ENCODE data around the gene PER1.

Gene PER1

DNA sequence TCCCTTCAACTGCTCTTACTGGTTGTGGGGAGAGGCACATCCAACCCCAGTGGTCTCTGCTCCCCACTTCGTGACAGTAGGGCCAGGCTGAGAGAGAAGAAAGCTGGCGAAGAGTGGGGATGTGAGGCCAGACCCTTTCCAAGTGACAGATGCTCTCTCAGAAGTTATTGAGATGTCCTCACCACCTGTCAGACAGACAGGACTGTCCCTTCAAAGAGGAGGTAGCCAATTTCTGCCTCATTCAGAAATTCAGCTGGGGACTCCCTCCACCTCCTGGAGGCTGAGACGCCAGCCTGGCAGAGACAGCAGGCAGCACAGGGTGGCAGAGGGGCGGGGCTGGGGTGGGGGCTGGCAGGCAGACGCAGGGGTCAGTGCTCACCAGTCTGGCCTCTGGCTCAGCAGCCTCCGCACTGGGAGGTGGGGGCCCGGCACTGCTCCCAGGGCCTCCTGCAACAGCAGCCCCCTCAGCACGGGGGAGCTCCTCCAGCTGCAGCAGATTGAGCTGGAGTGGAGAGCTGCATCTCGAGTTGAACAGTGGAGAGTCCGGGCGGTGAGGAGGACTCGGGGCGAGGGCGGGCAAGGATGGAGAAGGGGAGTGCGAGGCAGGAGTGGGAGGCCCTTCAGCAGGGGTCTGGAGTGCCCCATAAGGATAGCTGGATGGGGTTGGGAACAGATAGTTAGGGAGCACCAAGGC is 9.2 kb downstream of the PER1 start:
- TF ChIP-seq, protein P1, sequence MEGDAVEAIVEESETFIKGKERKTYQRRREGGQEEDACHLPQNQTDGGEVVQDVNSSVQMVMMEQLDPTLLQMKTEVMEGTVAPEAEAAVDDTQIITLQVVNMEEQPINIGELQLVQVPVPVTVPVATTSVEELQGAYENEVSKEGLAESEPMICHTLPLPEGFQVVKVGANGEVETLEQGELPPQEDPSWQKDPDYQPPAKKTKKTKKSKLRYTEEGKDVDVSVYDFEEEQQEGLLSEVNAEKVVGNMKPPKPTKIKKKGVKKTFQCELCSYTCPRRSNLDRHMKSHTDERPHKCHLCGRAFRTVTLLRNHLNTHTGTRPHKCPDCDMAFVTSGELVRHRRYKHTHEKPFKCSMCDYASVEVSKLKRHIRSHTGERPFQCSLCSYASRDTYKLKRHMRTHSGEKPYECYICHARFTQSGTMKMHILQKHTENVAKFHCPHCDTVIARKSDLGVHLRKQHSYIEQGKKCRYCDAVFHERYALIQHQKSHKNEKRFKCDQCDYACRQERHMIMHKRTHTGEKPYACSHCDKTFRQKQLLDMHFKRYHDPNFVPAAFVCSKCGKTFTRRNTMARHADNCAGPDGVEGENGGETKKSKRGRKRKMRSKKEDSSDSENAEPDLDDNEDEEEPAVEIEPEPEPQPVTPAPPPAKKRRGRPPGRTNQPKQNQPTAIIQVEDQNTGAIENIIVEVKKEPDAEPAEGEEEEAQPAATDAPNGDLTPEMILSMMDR (IDR thresholded peaks at IDR 0.05; ENCODE audit: low read depth, low read length, missing control alignments), result no peak
- DNase-seq (ENCODE audit: extremely low read depth, low read depth), result no peak

DNA sequence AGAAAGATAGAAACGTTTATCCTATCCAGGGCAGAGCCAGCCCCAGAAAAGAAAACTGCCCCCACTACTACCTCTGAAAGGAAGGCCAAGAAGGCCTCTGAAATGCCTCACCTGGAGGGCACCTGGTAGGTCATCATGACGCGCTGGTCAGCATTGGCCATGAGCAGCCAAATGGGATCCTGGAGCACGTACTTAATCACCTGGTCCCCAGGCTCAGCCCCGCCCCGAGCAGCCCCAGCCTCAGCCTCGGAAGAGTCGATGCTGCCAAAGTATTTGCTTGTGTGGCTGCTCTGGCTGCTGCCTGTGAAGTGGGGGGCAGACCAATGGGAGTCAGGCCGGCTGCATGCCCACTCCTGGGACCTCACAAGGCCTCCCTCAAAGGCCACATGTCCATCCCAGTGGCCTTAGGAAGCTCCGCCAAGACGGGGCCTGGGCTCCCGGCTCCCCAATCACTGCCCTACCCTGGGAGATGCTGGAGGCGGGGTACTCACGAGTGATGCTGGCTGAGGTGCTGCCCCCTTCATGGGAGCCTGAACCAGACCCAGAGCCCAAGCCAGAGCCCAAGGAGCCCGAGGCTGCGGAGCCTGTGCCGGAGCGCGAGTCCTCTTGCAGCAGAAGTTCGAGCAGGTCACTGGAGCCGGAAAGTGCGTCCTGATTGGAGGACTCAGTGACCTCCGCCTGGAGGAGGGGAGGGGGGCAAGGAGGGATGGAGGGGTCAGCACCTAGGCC is 9.9 kb downstream of the PER1 start:
- H3K4me3 ChIP-seq (replicated peaks; ENCODE audit: low read depth, low read length), result no peak overlapping the region
- TF ChIP-seq, protein P1 (IDR thresholded peaks at IDR 0.05; ENCODE audit: low read depth, low read length, missing control alignments), result no peak
- no peak for DNase-seq (ENCODE audit: extremely low read depth, low read depth)

More for the DNA sequence above, 9.2 kb downstream of the PER1 start:
- no peak overlapping the region for H3K4me3 ChIP-seq (replicated peaks; ENCODE audit: low read depth, low read length)

DNA sequence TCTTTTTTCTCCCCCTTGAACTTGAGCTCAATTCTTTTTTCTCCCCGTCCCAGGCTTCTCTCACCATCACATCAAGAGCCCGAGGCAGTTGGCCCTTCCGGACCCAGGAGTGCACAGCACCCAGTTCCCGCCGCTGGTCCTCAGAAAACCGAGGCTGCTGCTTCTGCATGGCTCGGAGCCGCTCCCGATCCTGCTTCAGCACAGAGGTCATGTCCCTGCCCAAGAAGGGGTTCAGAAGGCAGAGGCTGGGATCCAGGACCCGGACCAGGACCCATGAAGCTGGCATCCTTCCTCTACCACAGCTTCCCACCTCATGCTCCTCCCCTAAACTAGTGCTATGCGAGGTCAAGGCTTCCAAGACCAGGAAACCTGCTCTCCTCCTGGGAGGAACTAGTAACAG is 10.5 kb downstream of the PER1 start:
- TF ChIP-seq, protein P1 (IDR thresholded peaks at IDR 0.05; ENCODE audit: low read depth, low read length, missing control alignments), result no peak
- H3K4me3 ChIP-seq (replicated peaks; ENCODE audit: low read depth, low read length), result no peak overlapping the region
- DNase-seq (ENCODE audit: extremely low read depth, low read depth), result no peak

DNA sequence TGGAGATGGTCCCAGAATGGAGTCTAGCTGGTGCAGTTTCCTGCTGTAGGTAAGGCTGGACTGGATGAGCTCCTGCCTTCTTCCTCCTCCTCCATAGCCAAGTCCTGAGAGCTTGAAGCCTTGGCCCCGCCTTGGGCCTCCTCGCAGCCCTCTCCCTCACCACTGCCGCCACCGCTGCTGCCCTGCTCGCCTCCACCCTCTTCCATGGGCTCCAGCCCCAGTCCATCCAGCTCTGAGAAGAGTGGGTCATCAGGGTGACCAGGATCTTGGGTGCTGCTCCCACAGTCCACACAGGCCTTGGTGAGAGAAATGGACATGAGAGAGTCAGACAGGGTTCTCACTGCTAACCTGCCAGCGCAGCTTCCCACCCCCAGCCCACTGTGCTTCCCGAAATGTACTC is 11.2 kb downstream of the PER1 start:
- no peak for DNase-seq (ENCODE audit: extremely low read depth, low read depth)
- TF ChIP-seq, protein P1 (IDR thresholded peaks at IDR 0.05; ENCODE audit: low read depth, low read length, missing control alignments), result no peak
- no peak overlapping the region for H3K4me3 ChIP-seq (replicated peaks; ENCODE audit: low read depth, low read length)

DNA sequence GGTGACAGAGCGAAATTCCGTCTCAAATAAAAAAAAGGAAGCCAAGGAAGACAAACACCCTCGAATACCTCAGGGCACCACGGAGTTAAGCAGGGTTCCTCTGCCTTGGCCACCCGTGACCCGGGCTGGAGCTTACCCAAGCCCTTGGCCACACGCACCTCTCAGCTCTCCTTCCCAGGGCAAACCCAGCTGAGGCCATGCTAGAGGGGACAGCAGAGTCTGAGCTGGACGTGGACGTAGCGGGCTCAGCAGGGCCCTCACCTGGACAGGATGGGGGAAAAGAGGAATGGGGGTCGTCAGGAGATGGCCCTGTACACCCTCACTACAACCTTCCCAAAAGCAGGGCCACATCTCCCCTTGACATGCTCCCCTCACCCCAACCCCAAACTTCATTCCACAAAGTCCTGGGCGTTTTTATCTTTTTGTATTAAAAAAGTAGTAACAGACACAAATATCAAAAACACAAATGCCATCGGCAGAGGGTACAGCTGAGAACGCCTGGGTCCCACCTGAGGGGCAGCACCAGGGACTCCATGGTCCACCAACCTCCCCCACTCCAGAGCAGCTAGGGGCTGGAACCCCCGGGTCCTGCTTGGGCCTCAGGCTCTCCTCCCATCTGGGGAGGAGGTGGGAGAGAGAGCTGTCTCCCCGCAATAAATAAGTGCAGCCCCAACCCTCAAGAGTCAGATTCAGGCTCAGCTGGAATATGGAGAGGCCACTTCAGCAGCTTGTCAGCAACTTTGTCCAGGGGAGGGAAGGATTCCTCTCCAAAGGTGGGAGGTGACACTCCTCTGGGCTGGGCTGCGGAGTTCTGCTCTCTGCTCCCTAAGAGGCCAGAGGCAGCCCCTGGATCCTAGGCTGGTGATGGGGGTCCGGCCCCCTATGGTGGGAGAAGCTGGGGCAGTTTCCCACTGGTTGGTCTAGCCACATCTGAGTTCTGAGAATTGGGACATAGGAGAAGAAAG is 11.9 kb downstream of the PER1 start:
- DNase-seq (ENCODE audit: extremely low read depth, low read depth), result no peak
- no peak overlapping the region for H3K4me3 ChIP-seq (replicated peaks; ENCODE audit: low read depth, low read length)
- TF ChIP-seq, protein P1 (IDR thresholded peaks at IDR 0.05; ENCODE audit: low read depth, low read length, missing control alignments), result no peak

DNA sequence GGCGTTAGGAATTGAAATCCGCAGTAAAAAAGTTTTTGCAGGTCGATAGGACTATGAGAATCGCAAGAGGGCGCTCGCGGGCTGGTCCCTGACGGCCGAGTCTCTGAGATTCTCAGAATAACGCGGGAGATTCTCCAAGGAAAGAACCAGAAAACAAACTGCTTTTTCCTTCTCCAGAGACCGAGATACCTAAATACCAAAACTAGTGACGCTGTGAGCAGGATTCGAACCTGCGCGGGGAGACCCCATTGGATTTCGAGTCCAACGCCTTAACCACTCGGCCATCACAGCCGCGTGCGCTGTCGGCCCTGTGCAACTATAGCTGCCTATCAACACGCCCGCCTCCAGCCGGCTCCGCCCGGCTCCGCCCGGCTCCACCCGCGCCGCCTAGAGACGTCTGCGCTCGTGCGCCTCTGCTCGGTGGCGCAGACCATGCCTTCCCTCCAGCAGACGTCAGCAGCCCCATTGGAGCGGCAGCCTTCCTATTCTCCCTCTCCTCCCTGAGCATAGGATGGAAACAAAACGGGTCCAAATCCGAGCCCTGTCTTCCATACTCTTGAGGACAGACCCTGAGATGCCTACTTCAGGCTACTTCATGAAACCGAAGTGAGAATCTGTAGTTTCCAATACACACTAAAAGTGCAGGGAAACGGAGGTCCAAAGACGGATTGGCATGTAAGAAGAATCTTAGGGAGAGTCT is 13.4 kb downstream of the PER1 start:
- TF ChIP-seq, protein P1 (IDR thresholded peaks at IDR 0.05; ENCODE audit: low read depth, low read length, missing control alignments), result peak; percentile 86
- peak; percentile 96 for DNase-seq (ENCODE audit: extremely low read depth, low read depth)
- peak overlapping the region; percentile 59 for H3K4me3 ChIP-seq (replicated peaks; ENCODE audit: low read depth, low read length)
